Pulmonary artery endothelial cell (primary cell): Measurements from ENCODE around the gene EPG5. TPM values are rescaled to one million over a fixed set of nuclear protein-coding genes. Genes with fewer than 3 reads are reported as not detected.

Experiments
- DNase-seq: peaks from one replicate; pipeline ENCODE4 v3.0.0-alpha.2; 2011; ENCODE audit warnings: low read depth, low spot score
- total RNA-seq: library from RNA; depleted of rRNA; stranded (reverse); fragments of >200 nt; gene quantifications from 2 replicates; pipeline ENCODE4 v1.2.3, GENCODE V29; 2014

EPG5 gene
- total RNA-seq, 1 donor from 2014 or later: 11.5 TPM

- DNase-seq: no peak
Observed at GRCh38 chr18:45916302-45916701, 50.8 kb downstream of the EPG5 start.

- DNase-seq: no peak
Observed at GRCh38 chr18:45913276-45913675, 53.9 kb downstream of the EPG5 start.

GRCh38 chr18:45910405-45911023 lies 56.6 kb downstream of the EPG5 start:
- DNase-seq: no peak

GRCh38 chr18:45901654-45902210 lies 65.4 kb downstream of the EPG5 start:
- no peak for DNase-seq

GRCh38 chr18:45900623-45901022 lies 66.5 kb downstream of the EPG5 start:
- DNase-seq: no peak

- no peak for DNase-seq
Observed at GRCh38 chr18:45896991-45897390, 70.1 kb downstream of the EPG5 start.

GRCh38 chr18:45896452-45896851 lies 70.7 kb downstream of the EPG5 start:
- DNase-seq: no peak

GRCh38 chr18:45895339-45895738 lies 71.8 kb downstream of the EPG5 start:
- no peak for DNase-seq

GRCh38 chr18:45894818-45895217 lies 72.3 kb downstream of the EPG5 start:
- DNase-seq: no peak

- DNase-seq: no peak
Observed at GRCh38 chr18:45891806-45892205, 75.3 kb downstream of the EPG5 start.

GRCh38 chr18:45890606-45891005 lies 76.5 kb downstream of the EPG5 start:
- DNase-seq: no peak

- no peak for DNase-seq
Observed at GRCh38 chr18:45889419-45890064, 77.6 kb downstream of the EPG5 start.

- no peak for DNase-seq
Observed at GRCh38 chr18:45887585-45887984, 79.5 kb downstream of the EPG5 start.

GRCh38 chr18:45880876-45881558 lies 86.1 kb downstream of the EPG5 start:
- DNase-seq: no peak

- no peak for DNase-seq
Observed at GRCh38 chr18:45879681-45880655, 87.2 kb downstream of the EPG5 start.

- no peak for DNase-seq
Observed at GRCh38 chr18:45877403-45877802, 89.7 kb downstream of the EPG5 start.

GRCh38 chr18:45876161-45876560 lies 91.0 kb downstream of the EPG5 start:
- DNase-seq: no peak

GRCh38 chr18:45874491-45875184 lies 92.5 kb downstream of the EPG5 start:
- DNase-seq: no peak

GRCh38 chr18:45871431-45872084 lies 95.6 kb downstream of the EPG5 start:
- DNase-seq: no peak

- DNase-seq: no peak
Observed at GRCh38 chr18:45870419-45870818, 96.7 kb downstream of the EPG5 start.
